DOHH2 (cell line): Measurements from ENCODE around the gene RAMP1.

Experiments used
- H3F3A ChIP-seq: fragments of 200-600 bp; sonication (generic), shearing (Covaris generic); 2 replicates; pipeline ENCODE4 v1.6.0; 2016; ENCODE audit warnings: antibody characterized with exemption, mild to moderate bottlenecking; ENCODE audit not compliant: control insufficient read depth, insufficient read depth
- H3K27ac ChIP-seq: fragments of 200-600 bp; sonication (generic); 2 replicates; pipeline ENCODE4 v1.5.1; 2014; ENCODE audit warnings: low read depth, mild to moderate bottlenecking, low read length, moderate library complexity
- H3K27me3 ChIP-seq: fragments of 200-600 bp; sonication (generic); 2 replicates; pipeline ENCODE4 v1.6.1; 2014; ENCODE audit warnings: mild to moderate bottlenecking, low read length, mixed read lengths; ENCODE audit not compliant: control insufficient read depth
- H3K36me3 ChIP-seq: fragments of 200-600 bp; sonication (generic); 2 replicates; pipeline ENCODE4 v1.6.1; 2014; ENCODE audit warnings: mild to moderate bottlenecking, low read length, moderate library complexity, mixed read lengths; ENCODE audit not compliant: control insufficient read depth
- H3K4me1 ChIP-seq: fragments of 200-600 bp; sonication (generic); 2 replicates; pipeline ENCODE4 v1.6.1; 2014; ENCODE audit warnings: mild to moderate bottlenecking, low read length, mixed read lengths; ENCODE audit not compliant: control insufficient read depth
- H3K4me2 ChIP-seq: fragments of 200-600 bp; sonication (generic); 2 replicates; pipeline ENCODE4 v1.6.0; 2014; ENCODE audit warnings: mild to moderate bottlenecking, low read length, moderate library complexity
- H3K4me3 ChIP-seq: fragments of 200-600 bp; sonication (generic); 2 replicates; pipeline ENCODE4 v1.5.1; 2014; ENCODE audit warnings: mild to moderate bottlenecking, low read length, mixed read lengths
- H3K79me2 ChIP-seq: fragments of 200-600 bp; sonication (generic); 2 replicates; pipeline ENCODE4 v1.6.1; 2014; ENCODE audit warnings: mild to moderate bottlenecking, low read length, mixed read lengths; ENCODE audit not compliant: control insufficient read depth
- H3K9me2 ChIP-seq: fragments of 200-600 bp; sonication (generic); replicated peaks from 2 replicates; pipeline ENCODE4 v1.6.1; 2014; ENCODE audit warnings: mild to moderate bottlenecking, low read length, mixed read lengths; ENCODE audit not compliant: control insufficient read depth
- H3K9me3 ChIP-seq: fragments of 200-600 bp; sonication (generic); 2 replicates; pipeline ENCODE4 v1.6.1; 2014; ENCODE audit warnings: antibody characterized with exemption, low read length, mixed read lengths; ENCODE audit not compliant: control insufficient read depth, insufficient read depth
- H4K20me1 ChIP-seq: fragments of 200-600 bp; sonication (generic); 2 replicates; pipeline ENCODE4 v1.6.0; 2014; ENCODE audit warnings: low read depth, mild to moderate bottlenecking, antibody characterized with exemption, low read length, moderate library complexity; ENCODE audit not compliant: control insufficient read depth, insufficient read depth
- CTCF ChIP-seq: fragments of 200-600 bp; sonication (generic); IDR thresholded peaks from one replicate; pipeline ENCODE4 v1.5.1; 2014; ENCODE audit warnings: antibody characterized with exemption, mild to moderate bottlenecking, low read depth, low read length; ENCODE audit not compliant: poor library complexity, severe bottlenecking
- EZH2phosphoT487 ChIP-seq: fragments of 200-600 bp; sonication (generic); IDR thresholded peaks from 2 replicates; pipeline ENCODE4 v1.6.1; 2017; ENCODE audit warnings: borderline replicate concordance, mild to moderate bottlenecking, antibody characterized with exemption, low read length, moderate library complexity, mixed read lengths

Gene RAMP1

GRCh38 chr2:237882510-237883481 lies 23.4 kb downstream of the RAMP1 start:
- no peaks in the 10 kb centered on the region for H3K4me1 ChIP-seq
- no peaks in the 10 kb centered on the region for H3K36me3 ChIP-seq
- H3K9me2 ChIP-seq = no peaks in the 10 kb centered on the region
- H3K9me3 ChIP-seq = no peaks in the 10 kb centered on the region
- TF ChIP-seq EZH2phosphoT487 = no peak
- TF ChIP-seq CTCF = no peak
- H3F3A ChIP-seq = no peaks in the 10 kb centered on the region
- no peaks in the 10 kb centered on the region for H3K79me2 ChIP-seq
- no peaks in the 10 kb centered on the region for H4K20me1 ChIP-seq
- H3K27me3 ChIP-seq = no peaks in the 10 kb centered on the region
- H3K4me3 ChIP-seq = no peak overlapping the region
- no peak overlapping the region for H3K4me2 ChIP-seq
- no peak overlapping the region for H3K27ac ChIP-seq

GRCh38 chr2:237883951-237884446 lies 24.6 kb downstream of the RAMP1 start:
- no peaks in the 10 kb centered on the region for H3K36me3 ChIP-seq
- H3K9me3 ChIP-seq = no peaks in the 10 kb centered on the region
- no peaks in the 10 kb centered on the region for H3K27me3 ChIP-seq

GRCh38 chr2:237884681-237885080 lies 25.3 kb downstream of the RAMP1 start:
- H3K4me1 ChIP-seq = no peaks in the 10 kb centered on the region
- H3F3A ChIP-seq = peaks cover 6% of the 10 kb centered on the region; the same call in 1 of the 2 replicates
- H3K36me3 ChIP-seq = no peaks in the 10 kb centered on the region
- TF ChIP-seq CTCF (no peak), EZH2phosphoT487 (no peak)
- H4K20me1 ChIP-seq = no peaks in the 10 kb centered on the region
- H3K4me3 ChIP-seq = no peak overlapping the region
- H3K79me2 ChIP-seq = no peaks in the 10 kb centered on the region
- H3K27ac ChIP-seq = no peak overlapping the region
- H3K9me2 ChIP-seq = no peaks in the 10 kb centered on the region
- H3K4me2 ChIP-seq = no peak overlapping the region
- no peaks in the 10 kb centered on the region for H3K27me3 ChIP-seq
- no peaks in the 10 kb centered on the region for H3K9me3 ChIP-seq

More at GRCh38 chr2:237883951-237884446, 24.6 kb downstream of the RAMP1 start:
- no peaks in the 10 kb centered on the region for H3K9me2 ChIP-seq
- H3K27ac ChIP-seq = no peak overlapping the region
- TF ChIP-seq CTCF (no peak), EZH2phosphoT487 (no peak)
- no peaks in the 10 kb centered on the region for H4K20me1 ChIP-seq
- H3K4me2 ChIP-seq = no peak overlapping the region
- H3K4me3 ChIP-seq = no peak overlapping the region
- H3K79me2 ChIP-seq = no peaks in the 10 kb centered on the region
- no peaks in the 10 kb centered on the region for H3F3A ChIP-seq
- H3K4me1 ChIP-seq = no peaks in the 10 kb centered on the region
